Measurements from ENCODE around the gene TRIO.

- TF ChIP-seq EZH2 (IDR thresholded peaks at IDR 0.05; ENCODE audit: low read length, missing control alignments) (no peak), CTCF (conservative IDR thresholded peaks at IDR 0.05 in 1 of 2, IDR thresholded peaks at IDR 0.05 in 1 of 2; ENCODE audit: low read depth in 1 of 2, low read length in 2 of 2) (no peak)
These were observed 338.9 kb downstream of the TRIO start for GRCh38 chr5:14482085-14482484.
